ENCODE measurements around the gene SOCS6. TPM values are rescaled to one million over a fixed set of nuclear protein-coding genes. Genes with fewer than 3 reads are reported as not detected.

SOCS6 gene
- total RNA-seq, 1 donor from 2014 or later: 23.7 TPM

- no peaks in the 10 kb centered on the region for H3K36me3 Mint-ChIP-seq (ENCODE audit: low read depth, unreplicated experiment)
- no peaks in the 10 kb centered on the region for H3K27me3 Mint-ChIP-seq (ENCODE audit: unreplicated experiment)
- no peak for DNase-seq (ENCODE audit: low spot score)
- no peak overlapping the region for H3K4me3 Mint-ChIP-seq (ENCODE audit: unreplicated experiment)
- no peaks in the 10 kb centered on the region for H3K9me3 Mint-ChIP-seq (ENCODE audit: unreplicated experiment)
- no peak overlapping the region for H3K27ac Mint-ChIP-seq (ENCODE audit: unreplicated experiment)
- TF ChIP-seq CTCF (IDR thresholded peaks at IDR 0.05; ENCODE audit: unreplicated experiment): no peak
- H3K4me1 Mint-ChIP-seq (ENCODE audit: unreplicated experiment): peaks cover 7% of the 10 kb centered on the region
Observed at GRCh38 chr18:70377857-70378701, 89.2 kb downstream of the SOCS6 start.

Other genes with a start within 250 kb of the SOCS6 start
- gene RTTN, start 83.4 kb upstream of the SOCS6 start, total RNA-seq (ENCODE audit: unreplicated experiment): 15.8 TPM

Data from endothelial cell (in vitro differentiated cells).